ENCODE results near the gene CEP72.

- TF ChIP-seq TBL1XR1 (IDR thresholded peaks at IDR 0.05; ENCODE audit: low read depth, low read length) = no peak
- TF ChIP-seq ATF3 (IDR thresholded peaks at IDR 0.05; ENCODE audit: borderline replicate concordance, extremely low read depth, low read depth, low read length) = no peak
- TF ChIP-seq SRF (IDR thresholded peaks at IDR 0.05; ENCODE audit: low read depth in 2 of 2, low read length in 2 of 2) = no peak
- TF ChIP-seq LARP7 (IDR thresholded peaks at IDR 0.05) = no peak
- TF ChIP-seq BCL11A (IDR thresholded peaks at IDR 0.05; ENCODE audit: low read depth, low read length) = no peak
- TF ChIP-seq POLR2A (IDR thresholded peaks at IDR 0.05; ENCODE audit: low read depth, low read length) = no peak
These were observed 54.8 kb downstream of the CEP72 start for GRCh38 chr5:666816-667498.

Measured in GM12878 (cell line).